BJ (cell line): Measurements from ENCODE around the gene SKIDA1. TPM values are rescaled to one million over a fixed set of nuclear protein-coding genes. Genes with fewer than 3 reads are reported as not detected.

Experiments
- CTCF ChIA-PET: fragments of 350-600 bp; formaldehyde crosslinking; extraction: SDS; loops from one replicate; lab custom pipeline; 2021; ENCODE audit warnings: antibody characterized with exemption, inconsistent platforms; lab: Yijun Ruan, JAX
- POLR2A ChIA-PET: fragments of 300-600 bp; sonication (Branson Sonifier 250); formaldehyde crosslinking; extraction: SDS; loops from one replicate; lab custom pipeline; 2021; ENCODE audit warnings: antibody characterized with exemption; lab: Charles Lee
- DNase-seq: peaks from one replicate; pipeline ENCODE4 v3.0.0-alpha.2; 2011; ENCODE audit warnings: low read depth
- H3K27me3 ChIP-seq: 2 replicates; pipeline ENCODE4 v1.6.0; 2011; ENCODE audit warnings: low read length; ENCODE audit not compliant: control insufficient read depth, insufficient read depth
- H3K36me3 ChIP-seq: 2 replicates; pipeline ENCODE4 v1.5.1; 2011; ENCODE audit warnings: low read length; ENCODE audit not compliant: control insufficient read depth, insufficient read depth
- H3K4me3 ChIP-seq: 2 replicates; pipeline ENCODE4 v1.5.1; 2011; ENCODE audit warnings: low read depth, mild to moderate bottlenecking, control low read depth, low read length
- polyA plus RNA-seq: library from polyadenylated mRNA; depleted of rRNA; stranded (reverse); fragments of >200 nt; gene quantifications from 2 replicates; pipeline ENCODE4 v1.2.3, GENCODE V29; 2011
- TF ChIP-seq, protein P1 (sequence below): IDR thresholded peaks from 2 replicates; pipeline ENCODE4 v1.5.1; 2011; ENCODE audit warnings: low read depth, mild to moderate bottlenecking, control low read depth, inconsistent platforms, low read length, moderate library complexity; ENCODE audit not compliant: insufficient read depth

The SKIDA1 gene
- polyA plus RNA-seq, 1 experiment, result 0.27 TPM

DNA sequence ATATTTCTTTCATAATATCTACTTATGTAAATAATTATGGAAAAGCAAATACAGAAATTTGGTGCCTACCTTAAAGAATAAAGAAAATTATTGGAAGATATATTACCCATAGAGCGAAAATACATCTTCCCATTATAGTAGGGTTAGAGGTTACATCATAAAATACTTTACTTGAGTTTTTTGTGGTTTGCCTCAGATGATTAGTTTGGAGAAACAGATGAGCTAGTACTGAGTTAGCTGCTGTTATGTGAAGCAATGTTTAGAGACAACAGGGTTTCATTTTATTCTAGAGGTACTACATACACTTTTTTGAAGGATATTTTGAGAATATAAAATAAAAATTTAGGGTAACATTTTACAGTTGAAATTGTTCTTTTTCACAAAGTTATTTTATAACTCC lies 5.7 kb upstream of the SKIDA1 start:
- TF ChIP-seq, protein P1, sequence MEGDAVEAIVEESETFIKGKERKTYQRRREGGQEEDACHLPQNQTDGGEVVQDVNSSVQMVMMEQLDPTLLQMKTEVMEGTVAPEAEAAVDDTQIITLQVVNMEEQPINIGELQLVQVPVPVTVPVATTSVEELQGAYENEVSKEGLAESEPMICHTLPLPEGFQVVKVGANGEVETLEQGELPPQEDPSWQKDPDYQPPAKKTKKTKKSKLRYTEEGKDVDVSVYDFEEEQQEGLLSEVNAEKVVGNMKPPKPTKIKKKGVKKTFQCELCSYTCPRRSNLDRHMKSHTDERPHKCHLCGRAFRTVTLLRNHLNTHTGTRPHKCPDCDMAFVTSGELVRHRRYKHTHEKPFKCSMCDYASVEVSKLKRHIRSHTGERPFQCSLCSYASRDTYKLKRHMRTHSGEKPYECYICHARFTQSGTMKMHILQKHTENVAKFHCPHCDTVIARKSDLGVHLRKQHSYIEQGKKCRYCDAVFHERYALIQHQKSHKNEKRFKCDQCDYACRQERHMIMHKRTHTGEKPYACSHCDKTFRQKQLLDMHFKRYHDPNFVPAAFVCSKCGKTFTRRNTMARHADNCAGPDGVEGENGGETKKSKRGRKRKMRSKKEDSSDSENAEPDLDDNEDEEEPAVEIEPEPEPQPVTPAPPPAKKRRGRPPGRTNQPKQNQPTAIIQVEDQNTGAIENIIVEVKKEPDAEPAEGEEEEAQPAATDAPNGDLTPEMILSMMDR, result no peak
- no peaks in the 10 kb centered on the region for H3K27me3 ChIP-seq
- POLR2A ChIA-PET, result interaction anchor here (0.6 kb wide), 1 partner anchor 290 kb away, joined by 4 read pairs; no protein-coding TSS in a partner anchor
- DNase-seq, result no peak
- no peak overlapping the region for H3K4me3 ChIP-seq
- H3K36me3 ChIP-seq, result no peaks in the 10 kb centered on the region
- CTCF ChIA-PET, result no interaction called here

DNA sequence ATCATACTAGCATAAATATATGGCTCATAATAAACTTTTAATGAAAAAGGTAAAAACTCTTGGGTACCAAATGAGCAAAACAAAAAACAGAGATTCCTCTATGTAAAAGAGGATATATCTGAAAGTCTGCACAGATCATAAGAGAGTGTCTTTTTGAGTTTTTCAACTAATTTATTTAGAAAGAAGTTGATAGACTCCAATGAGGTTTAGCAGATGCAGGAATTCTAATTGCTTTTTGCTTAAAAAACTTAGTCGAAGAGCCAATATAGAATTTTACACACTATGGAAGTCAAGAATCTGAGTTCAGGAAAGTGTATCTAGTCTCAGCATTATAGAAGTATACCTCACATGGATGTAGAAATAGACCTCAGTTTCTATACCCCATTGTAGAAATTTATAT lies 5.2 kb upstream of the SKIDA1 start:
- TF ChIP-seq, protein P1, result no peak
- no peak for DNase-seq
- no peak overlapping the region for H3K4me3 ChIP-seq
- no peaks in the 10 kb centered on the region for H3K27me3 ChIP-seq
- ChIA-PET POLR2A (no interaction called here), CTCF (no interaction called here)
- H3K36me3 ChIP-seq, result no peaks in the 10 kb centered on the region

DNA sequence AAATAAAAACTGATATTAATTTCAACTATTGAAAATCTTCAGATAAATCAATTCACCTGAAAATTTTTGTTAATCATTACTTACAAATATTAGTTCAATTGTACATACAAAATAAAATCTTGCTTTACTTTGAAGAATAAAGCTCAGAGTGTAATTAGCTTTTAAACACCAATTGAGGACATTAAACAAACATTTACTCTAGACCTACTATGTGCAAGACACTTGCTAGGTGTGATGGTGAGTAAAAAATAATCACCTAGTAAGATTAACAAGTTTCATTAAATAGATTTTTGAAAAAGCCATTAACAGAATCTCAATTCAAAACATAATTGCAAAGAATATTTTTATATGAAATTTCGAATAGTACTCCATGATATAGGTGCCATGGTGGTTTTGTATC lies 4.7 kb upstream of the SKIDA1 start:
- no peaks in the 10 kb centered on the region for H3K27me3 ChIP-seq
- DNase-seq, result no peak
- TF ChIP-seq, protein P1, result no peak
- ChIA-PET CTCF (no interaction called here), POLR2A (no interaction called here)
- no peaks in the 10 kb centered on the region for H3K36me3 ChIP-seq
- no peak overlapping the region for H3K4me3 ChIP-seq

DNA sequence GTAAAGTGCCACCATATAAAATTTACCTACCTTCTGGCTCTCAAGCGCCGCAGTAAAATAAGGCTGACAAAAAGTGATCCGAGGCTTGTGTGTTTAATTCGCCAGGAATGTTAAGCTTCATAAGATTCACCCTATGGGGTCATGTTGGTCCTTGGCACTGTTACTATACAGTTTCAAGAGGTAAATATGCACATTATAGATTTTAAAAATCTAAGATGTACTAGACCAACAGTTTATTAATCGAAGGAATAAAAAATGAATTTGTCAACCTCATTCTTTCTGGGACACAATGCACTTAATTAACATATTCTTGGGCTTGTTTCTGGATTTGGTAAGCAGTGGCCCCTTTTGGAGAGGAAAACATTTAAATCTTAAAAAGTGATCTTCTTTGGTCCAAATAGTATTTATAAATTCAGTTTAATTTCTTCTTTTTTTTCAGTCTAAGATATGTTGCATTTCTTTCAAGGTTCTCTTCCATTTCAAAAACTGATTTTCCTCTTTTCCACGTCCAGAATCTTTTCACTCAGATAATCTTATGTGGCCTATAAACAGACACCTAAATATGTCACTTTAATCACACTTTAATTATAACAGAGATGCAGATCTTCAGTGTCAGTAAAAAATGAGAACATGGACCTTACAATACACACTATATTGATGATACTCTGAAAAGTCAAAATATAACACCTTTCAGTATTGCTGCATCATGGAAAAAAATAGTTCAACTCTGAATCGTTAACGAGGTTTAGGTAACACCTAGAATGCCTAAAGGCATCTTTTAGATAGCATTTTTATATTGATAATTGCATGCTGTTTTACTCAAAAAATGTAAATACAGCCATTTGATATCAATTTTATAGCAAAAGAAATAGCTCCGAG lies 3.8 kb upstream of the SKIDA1 start:
- DNase-seq, result no peak
- POLR2A ChIA-PET, result no interaction called here
- no peak overlapping the region for H3K4me3 ChIP-seq
- CTCF ChIA-PET, result no interaction called here
- H3K36me3 ChIP-seq, result no peaks in the 10 kb centered on the region
- TF ChIP-seq, protein P1, result no peak
- H3K27me3 ChIP-seq, result no peaks in the 10 kb centered on the region

DNA sequence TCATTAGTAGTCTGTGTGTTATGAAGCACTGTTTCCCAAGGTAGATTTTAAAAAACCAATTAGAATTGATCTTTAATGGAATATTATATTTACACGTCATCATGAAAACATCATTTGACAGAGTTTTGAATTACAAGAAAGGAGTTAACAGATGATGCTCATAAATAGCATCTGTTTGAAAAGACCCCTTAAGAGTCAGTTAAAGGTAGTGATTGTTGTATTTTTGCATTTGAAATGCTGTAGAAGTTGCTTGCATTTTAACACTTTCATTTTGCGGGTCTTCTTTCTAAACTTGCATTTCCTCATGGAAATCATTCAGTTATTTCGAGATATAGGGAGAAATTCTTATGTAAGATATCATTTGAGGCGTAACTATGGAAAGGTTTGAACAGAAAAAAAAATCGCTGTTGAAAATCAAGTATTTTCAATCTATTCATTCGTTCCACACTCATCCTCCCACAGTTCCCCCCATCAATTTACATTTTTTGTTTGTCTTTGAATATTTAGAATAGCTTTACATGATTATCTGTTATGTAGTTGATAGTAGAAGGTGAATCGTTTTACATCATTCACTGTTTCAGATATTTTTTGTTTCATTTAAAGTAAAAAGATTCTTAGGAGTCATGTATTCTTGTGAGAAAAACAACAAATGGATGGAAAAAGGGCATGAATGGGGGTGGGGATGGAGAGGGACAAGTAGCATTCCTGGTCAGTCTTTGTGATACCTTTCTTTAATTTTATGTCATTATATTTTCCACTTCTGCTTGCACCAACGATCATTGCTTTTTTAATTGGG lies 3.0 kb upstream of the SKIDA1 start:
- ChIA-PET POLR2A (no interaction called here), CTCF (interaction anchor here (1.4 to 1.6 kb wide), 2 partner anchors 10 to 33 kb away, joined by 5 to 9 read pairs; no protein-coding TSS in a partner anchor)
- no peaks in the 10 kb centered on the region for H3K27me3 ChIP-seq
- H3K4me3 ChIP-seq, result no peak overlapping the region
- H3K36me3 ChIP-seq, result no peaks in the 10 kb centered on the region
- TF ChIP-seq, protein P1, result no peak
- no peak for DNase-seq
